Left ventricle myocardium superior (tissue), 1 donor: Measurements from ENCODE around the gene ACYP2. TPM values are rescaled to one million over a fixed set of nuclear protein-coding genes. Genes with fewer than 3 reads are reported as not detected.
"Not testable (repeated sequence)": the region's sequence is repeated elsewhere in the genome, so short reads cannot be mapped to it uniquely, and the experiment has no call there.

Experiments used
- ATAC-seq: fragments of 200-7000 bp; cut with Tn5 transposase; one replicate; pipeline ENCODE4 v1.9.1; 2020; ENCODE audit warnings: mild to moderate bottlenecking, moderate library complexity
- DNase-seq: peaks from one replicate; pipeline ENCODE4 v3.0.0-alpha.2; 2020
- intact Hi-C: fragments of 100-400 bp; cut with micrococcal nuclease; formaldehyde crosslinking; loops from one replicate; pipeline ENCODE4 v1.11.0; 2022
- long read RNA-seq: library from polyadenylated mRNA; unstranded; transcript quantifications from one replicate; pipeline ENCODE4 v2.0.0, GENCODE V29; 2021
- total RNA-seq: library from RNA; stranded (reverse); fragmentation: NEBNext Ultra II Directional; extraction: Animal tissue kit (Norgen Biotek cat#: 25700); gene quantifications from one replicate; pipeline ENCODE4 v1.2.1, GENCODE V29; 2021
- donor health status: DM: no; HTN: yes; CAD: no; lungs with severe emphysema.

Gene ACYP2
- 60.3 TPM for total RNA-seq
- long read RNA-seq, partial matches to known transcripts = 6 of 69 reads
- long read RNA-seq, other reads (novel, unspliced or antisense) = 62 of 69 reads

DNA sequence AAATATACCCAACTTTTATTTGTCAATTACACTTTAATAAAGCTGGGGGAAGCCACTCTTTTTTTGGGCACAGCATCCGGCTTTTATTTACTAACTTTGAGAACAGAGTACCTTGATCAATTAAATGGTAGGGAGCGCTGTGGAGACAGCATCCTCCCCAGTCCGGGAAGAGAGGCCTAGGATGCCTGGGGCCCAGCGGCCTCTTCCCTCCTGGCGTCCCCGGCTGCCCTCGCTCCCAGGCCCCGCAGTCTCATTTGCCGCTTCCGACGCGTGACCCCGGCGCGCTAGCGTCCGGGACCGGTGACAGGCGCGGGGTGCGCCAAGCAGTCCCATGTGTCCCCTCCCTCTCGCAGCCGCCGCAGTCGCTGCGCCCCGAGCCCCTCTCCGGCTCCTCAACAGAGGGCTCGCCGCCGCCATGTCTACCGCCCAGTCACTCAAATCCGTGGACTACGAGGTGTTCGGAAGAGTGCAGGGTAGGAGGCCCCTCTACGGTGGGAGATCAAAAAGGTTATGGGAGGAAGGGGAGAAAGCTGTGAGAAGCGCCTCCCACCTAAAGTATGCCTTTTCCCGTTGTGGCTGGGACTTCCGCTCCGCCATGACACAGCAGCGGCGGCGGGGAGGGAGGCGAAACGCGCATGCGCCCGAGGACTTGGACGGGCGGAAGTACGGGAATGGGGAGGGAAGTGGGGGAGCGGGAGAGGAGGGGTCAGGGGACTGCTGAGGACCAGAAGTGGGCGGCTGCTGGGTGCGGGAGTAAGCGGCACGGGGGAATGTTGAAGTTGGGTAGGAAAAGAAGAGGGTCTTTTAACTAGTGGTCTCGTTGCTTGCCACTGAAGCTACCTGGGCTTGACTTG, at the start of gene ACYP2:
Gene ACYP2 (plus strand): TSS at position 332 of the 854 bp plus-strand sequence.
- intact Hi-C loops = loop anchor here (10.0 kb wide), 1 partner anchor 589 kb away; no protein-coding TSS in a partner anchor
- ATAC-seq = peak; percentile 99
- peak; percentile 98 for DNase-seq

DNA sequence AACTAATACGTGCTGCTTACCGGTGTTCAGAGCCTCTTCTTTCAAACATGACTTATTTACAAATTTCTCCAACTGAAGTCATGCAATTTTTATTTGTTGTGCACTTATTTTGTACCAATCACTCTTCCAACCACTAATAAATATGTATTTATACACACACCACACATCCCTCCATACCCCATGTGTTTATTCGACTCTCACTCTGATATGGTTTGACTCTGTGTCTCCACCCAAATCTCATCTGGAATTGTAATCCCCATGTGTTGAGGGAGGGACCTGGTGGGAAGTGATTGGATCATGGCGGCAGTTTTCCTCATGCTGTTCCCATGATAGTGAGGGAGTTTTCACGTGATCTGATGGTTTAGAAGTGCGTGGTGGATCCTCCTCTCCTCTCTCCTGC, 49.5 kb upstream of the ACYP2 start:
- no peak for DNase-seq
- no peak for ATAC-seq
- intact Hi-C loops = no loop called here

DNA sequence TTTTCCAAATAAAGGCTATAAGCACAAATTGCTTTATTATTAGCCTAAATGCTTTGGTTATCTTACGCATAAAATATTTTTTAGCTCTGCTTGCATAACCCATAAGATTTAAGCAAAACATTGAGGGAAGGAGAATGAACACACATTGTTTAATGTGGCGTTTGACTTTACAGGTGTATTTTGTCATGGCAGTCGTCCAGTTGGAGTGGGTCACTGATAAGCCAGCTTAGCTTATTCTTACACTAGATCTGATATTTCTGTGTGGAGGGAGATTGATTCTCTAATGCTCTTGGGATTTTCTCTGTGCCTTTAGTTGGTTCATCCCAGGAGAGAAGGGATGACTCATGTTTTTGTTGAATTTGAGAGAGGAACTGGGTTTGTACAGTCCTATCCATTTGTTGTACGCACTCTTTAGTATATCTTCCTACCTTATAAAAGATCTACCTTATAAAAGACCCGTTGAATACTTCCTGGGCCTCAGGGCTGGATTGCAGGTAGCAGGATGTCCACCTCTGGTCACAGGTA, 47.5 kb upstream of the ACYP2 start:
- intact Hi-C loops = no loop called here
- no peak for DNase-seq
- no peak for ATAC-seq

DNA sequence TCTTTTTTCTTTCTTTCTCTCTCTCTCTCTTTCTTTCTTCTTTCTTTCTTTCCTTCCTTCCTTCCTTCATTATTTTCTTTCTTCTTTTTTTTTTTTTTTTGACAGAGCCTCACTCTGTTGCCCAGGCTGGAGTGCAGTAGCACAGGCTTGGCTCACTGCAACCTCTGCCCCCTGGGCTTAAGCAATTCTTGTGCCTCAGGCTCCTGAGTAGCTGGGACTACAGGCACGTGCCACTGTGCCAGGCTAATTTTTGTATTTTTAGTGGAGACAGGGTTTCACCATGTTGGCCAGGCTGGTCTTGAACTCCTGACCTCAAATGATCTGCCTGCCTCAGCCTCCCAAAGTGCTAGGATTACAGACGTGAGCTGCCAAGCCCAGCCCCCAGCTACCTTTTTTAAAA, 42.9 kb upstream of the ACYP2 start:
- intact Hi-C loops, DNase-seq, ATAC-seq: not testable (repeated sequence)

DNA sequence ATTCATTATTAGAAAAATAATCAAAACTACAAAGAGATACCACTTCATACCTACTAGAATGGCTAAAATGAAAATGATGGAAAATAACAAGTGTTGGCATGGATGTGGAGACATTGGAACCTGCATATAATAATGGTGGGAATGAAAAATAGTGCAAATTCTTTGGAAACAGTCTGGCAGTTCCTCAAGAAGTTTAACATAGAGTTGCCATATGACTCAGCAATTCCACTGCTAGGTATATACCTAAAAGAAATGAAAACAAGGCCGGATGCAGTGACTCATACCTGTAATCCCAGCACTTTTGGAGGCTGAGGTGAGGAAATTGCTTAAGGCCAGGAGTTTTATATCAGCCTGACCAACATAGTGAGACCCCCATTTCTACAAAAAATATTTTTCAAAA, 41.6 kb upstream of the ACYP2 start:
- no peak for DNase-seq
- ATAC-seq = no peak
- intact Hi-C loops = no loop called here

DNA sequence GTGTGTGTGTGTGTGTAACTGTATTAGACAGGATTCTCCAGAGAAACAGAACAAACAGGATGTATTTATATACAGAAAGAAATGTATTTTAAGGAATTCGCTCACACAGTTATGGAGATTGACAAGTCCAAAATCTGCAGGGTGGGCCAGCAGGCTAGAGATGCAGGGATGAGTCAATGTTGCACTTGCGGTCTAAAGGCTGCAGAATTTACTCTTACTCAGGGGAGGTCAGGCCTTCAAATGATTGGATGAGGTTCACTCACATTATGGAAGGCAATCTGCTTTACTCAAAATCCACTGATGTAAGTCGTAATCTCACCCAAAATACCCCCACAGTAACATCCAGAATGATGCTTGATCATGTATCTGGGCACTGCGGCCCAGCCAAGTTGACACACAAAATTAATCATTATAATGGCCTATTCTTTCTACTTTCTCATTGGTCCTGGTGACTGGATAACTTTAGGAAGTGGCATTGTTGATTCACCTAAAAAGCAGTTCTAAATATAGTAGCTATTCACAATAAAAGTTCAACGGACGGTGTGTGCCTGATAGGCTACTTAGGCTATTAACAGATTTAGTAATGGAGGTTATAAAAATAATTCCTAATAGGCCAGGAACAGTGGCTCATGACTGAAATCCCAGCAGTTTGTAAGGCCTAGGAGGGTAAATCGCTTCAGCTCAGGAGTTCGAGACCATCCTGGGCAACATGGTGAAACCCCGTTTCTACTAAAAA, 40.6 kb upstream of the ACYP2 start:
- intact Hi-C loops = no loop called here
- DNase-seq = no peak
- ATAC-seq = peak; percentile 74

DNA sequence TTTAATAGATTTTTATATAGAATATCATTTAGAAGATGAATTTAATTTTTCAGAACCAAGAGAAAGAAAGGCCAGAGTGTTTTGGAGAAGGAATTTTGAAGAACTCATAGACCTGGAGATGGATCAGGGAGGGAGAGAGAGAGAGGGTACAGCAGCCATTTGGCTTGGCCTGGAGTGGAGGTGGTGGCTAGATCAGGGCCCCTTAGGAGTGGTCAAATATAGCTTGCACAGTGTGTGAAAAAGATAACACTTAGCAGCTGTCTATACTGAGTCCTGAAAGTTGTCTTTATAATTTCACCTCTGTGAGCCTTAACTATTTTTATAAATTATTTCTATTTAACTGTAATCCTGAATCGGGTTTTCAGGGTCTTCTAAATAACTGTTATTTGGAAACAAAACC, 38.8 kb upstream of the ACYP2 start:
- ATAC-seq (peak; percentile 87), DNase-seq (no peak)
- intact Hi-C loops = no loop called here

DNA sequence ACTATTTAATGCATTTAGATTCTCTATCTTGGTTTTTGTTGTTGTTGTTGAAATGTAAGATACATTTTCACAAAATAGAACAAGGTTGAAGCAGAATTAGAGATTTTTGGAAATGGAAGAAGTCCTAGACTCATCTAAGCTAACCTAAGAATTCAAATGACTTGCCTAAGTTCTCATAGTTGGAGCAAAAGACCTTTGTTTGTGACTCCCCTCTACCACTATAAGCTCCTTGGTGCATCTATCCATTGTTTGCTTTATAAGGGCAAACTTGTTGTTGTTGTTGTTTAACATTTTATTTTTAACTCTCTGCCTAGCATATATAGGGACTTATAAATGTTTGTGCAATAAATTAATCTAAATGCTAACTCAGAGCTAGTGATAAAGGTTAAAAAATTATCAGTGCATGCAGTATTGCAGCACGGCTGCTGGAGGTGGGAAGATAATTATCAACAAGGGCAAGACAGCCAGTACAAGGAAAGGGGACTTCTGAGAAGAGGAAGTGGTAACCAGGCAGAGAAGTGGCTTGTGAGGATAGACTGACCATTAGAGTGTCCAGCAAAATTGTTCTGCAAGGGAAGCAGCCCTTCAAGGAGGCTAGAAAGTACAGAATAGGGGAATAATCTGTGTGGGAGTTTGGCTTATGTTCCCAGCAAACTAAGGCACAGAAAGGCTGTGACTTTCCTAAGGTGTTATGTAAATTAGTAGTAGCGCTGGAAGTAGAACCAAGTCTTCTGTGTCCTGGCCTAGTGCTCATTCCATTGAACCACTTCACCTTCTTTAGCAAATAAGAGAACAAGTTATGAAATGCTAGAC, 38.1 kb upstream of the ACYP2 start:
- intact Hi-C loops = no loop called here
- no peak for DNase-seq
- peak; percentile 10 for ATAC-seq

DNA sequence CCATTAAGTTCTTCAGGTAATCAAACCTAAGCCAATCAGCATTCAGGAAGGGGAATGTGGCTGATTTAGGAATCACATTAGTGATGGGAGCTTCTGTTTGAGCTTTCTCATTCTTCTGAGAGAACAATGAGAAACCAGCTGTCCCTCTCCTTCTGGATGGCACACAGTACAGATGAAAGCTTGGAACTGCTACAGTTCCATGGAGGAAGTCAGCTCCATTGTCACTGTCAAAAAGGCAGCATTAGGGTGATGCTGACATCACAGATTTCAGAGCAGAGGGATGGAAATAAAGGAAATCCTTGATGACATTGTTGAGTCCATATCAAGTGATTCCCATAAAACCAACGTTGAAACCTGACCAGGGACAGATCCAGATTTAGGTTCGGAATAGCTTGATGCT, 36.1 kb upstream of the ACYP2 start:
- intact Hi-C loops = no loop called here
- DNase-seq (no peak), ATAC-seq (no peak)

DNA sequence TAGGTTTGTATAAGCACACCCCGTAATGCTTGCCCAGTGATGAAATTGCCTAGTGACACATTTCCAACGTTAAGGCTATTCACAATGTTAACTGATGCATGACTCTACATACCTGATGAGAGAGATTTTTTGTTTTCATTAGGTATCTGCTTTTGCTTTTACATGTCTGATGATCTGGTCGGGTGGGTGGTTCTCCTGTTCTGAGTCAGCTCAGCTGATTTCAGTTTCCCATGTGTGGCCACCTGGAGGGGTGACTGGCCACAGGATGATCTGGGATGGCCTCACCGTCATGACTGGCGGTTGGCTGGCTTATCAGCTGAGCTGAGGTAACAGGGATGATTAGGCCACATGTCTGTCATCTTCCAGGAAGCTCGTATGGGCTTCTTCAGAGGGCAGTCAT, 33.8 kb upstream of the ACYP2 start:
- ATAC-seq = no peak
- intact Hi-C loops = no loop called here
- no peak for DNase-seq

DNA sequence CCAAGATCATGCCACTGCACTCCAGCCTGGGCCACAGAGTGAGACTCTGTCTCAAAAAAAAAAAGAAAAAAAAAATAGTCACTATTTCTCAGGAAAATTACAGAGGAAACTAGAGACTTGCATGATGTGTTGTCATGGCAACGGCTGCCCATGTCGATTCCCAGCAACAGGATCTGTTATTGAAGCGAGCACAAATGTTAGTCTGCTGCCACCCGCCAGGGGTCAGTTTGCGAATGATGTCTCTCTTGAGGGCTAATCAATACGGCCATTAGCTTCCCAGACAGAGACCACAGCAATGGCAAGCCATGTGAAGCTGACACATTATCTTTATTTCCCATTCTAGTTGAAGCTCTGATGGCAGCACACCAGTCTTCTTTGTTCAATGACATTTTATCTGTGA, 32.4 kb upstream of the ACYP2 start:
- intact Hi-C loops = no loop called here
- ATAC-seq (no peak), DNase-seq (no peak)

DNA sequence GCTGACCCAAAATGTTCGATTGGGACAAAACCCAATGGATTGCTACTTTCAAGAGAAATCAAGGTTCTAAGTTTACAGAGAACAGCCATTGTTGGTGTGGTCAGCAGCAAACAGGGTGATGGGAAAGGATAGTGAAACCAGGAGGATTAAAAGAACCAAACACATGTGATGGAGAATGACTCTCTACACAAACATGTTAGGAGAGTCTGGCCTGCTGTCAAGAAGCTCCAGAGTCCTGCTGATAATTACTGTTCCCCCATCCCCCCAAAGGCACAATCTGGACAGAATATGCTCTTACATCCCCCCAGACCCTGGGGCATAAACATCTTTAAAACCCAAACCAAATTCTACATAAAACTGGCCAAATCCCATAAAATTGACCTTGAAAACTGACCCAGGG, 32.0 kb upstream of the ACYP2 start:
- DNase-seq (no peak), ATAC-seq (no peak)
- intact Hi-C loops = no loop called here

DNA sequence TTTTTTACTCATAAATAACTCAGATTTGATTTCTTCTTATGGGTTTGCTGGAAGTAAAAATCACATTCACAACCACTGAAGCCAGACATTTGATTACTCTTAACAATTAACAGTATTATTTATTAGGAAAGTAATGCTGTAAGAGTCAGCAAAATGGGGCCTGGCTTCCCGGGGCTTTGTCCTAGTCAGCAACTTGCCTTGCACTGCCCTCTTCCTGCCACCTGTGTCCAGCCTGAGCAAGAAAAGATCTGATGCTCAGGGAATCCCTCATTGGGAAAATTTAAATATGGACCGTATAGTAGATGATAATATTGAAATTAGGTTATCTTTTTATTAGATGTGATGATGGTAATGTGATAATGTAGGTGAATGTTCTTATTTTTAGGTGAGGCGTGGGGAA, 30.8 kb upstream of the ACYP2 start:
- intact Hi-C loops = no loop called here
- ATAC-seq = peak; percentile 62
- DNase-seq = no peak

DNA sequence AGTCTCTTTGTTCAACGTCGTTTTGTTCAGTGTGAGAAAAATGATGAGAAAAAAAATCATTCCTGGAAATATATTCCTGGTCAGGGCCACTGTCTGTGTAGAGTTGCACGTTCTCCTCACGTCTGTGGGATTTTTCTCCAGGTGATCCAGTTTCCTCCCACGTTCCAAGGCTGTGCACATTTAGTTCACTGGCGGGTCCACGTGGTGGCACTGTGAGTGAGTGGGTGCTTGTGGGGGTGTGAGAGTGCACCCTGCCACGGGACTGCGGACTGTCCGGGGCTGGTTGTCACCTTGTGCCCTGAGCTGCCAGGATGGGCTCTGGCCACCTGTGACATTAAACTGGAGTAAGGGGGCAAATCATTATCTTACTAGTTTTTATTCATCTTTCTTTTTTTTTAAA, 30.3 kb upstream of the ACYP2 start:
- intact Hi-C loops = no loop called here
- no peak for DNase-seq

DNA sequence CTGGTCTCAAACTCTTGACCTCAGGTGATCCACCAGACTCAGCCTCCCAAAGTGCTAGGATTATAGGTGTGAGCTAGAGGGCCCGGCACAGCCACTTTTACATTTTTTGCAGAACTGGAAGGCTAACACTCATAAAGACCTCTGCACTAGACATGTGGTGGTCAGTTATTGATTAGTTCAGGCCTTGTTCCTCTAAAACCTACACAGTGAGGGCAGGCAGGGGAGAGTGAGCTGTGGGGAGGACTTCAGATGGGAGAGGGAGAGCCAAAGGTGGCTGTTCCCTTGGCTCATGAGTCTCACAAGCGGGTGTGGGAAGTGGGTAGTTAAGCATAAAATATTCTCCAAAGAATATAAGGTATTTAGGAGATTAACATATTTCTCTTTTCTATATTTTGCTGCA, 29.3 kb upstream of the ACYP2 start:
- intact Hi-C loops = no loop called here
- ATAC-seq (no peak), DNase-seq (no peak)

More for the DNA sequence above, 30.3 kb upstream of the ACYP2 start:
- ATAC-seq = peak; percentile 30

DNA sequence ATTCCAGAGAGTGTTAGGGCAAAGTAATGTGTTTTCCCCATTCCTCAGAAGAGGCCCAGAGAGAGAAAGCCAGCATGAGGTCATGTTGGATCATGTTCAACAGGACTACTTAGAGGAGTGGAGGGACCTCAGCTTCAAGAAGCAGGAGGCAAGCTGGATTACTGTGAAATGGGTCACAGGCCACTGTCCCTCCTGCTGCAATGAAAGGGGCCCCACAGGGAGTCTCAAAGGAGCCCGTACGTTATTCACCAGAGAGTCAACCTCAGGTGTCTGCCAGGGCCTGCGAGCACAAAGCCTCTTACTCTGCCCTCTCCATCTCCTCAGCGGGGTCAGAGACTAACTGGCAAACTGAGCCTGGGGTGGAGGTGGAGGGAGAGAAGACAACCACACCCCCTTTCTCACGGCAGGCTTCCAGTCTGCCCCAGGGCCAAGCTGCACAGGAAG, 27.2 kb upstream of the ACYP2 start:
- no peak for DNase-seq
- peak; percentile 55 for ATAC-seq
- intact Hi-C loops = no loop called here

DNA sequence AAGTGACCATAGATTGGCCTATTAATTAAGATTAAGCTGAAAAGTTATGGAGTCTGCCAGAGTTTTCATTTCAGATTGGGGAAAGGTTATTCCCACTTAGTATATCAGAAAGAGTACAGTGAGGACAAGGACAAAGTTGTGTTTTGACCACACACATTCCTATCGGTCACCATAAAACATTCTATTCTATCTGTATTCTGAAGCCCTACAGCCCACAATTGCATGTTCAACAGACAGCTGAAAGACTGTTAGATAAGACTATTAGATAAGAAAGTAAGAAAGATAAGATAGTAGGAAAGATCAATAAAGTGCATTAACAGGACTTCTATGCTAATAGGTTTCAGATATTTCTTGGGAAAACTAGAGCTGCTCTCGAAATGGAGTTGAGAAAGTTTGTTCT, 26.7 kb upstream of the ACYP2 start:
- ATAC-seq = no peak
- no peak for DNase-seq
- intact Hi-C loops = no loop called here

DNA sequence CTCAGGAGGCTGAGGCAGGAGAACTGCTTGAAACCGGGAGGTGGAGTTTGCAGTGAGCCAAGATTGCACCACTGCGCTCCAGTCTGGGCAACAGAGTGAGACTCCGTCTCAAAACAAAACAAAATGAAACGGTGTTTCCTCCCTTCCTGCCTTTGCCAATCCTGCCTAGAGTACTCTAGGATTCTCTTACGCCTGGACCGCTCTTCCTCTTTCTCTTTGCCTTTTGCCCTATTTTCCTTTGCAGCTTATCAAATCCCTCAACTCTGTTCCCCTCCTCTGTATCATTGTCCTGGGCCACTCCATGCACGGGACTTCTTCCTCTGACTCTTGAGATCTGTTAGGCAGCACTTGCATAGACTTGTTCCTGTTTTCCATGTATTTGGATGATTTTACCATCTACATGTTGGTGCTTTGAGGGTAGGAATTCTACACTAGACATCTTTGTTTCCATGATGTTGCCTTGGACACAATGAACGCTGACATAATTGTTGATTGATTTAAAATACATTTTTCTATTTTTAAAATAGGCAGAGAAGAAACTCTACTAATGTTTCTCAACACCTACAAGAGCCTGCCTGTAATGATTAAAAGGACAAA, 24.8 kb upstream of the ACYP2 start:
- ATAC-seq (no peak), DNase-seq (no peak)
- intact Hi-C loops = no loop called here

DNA sequence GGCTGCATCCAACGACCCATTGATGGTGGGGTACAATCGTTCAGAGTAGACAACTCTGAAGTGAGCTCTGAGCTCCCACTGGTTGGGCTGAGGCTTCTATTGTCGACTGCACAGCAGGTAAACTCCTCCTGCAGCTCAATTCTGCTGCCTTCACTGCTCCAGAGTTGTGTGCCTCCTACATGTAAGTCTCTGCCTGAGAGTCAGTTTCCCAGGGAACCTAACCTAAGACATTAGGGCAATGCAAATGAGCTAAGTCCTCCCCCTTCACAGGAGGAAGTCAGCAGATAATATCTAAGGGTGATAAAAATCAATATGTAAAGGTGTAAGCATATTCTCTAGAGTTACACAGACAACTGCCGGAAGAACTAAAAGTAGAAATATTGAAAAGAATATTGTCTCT, 22.5 kb upstream of the ACYP2 start:
- ATAC-seq (no peak), DNase-seq (no peak)
- intact Hi-C loops = no loop called here
